ENCODE results near the gene LGALS9C.
"Not testable (repeated sequence)": the region's sequence is repeated elsewhere in the genome, so short reads cannot be mapped to it uniquely, and the experiment has no call there.

LGALS9C gene

GRCh38 chr17:18542234-18542633, 65.6 kb downstream of the LGALS9C start:
- DNase-seq = not testable (repeated sequence)

GRCh38 chr17:18542907-18543306, 66.3 kb downstream of the LGALS9C start:
- not testable (repeated sequence) for DNase-seq

Data from right hindlimb (tissue), 1 donor.